ENCODE data around the gene HNRNPK. TPM values are rescaled to one million over a fixed set of nuclear protein-coding genes. Genes with fewer than 3 reads are reported as not detected.

Gene HNRNPK
- total RNA-seq, 1 experiment from 2014 or later, result 485 TPM

DNA sequence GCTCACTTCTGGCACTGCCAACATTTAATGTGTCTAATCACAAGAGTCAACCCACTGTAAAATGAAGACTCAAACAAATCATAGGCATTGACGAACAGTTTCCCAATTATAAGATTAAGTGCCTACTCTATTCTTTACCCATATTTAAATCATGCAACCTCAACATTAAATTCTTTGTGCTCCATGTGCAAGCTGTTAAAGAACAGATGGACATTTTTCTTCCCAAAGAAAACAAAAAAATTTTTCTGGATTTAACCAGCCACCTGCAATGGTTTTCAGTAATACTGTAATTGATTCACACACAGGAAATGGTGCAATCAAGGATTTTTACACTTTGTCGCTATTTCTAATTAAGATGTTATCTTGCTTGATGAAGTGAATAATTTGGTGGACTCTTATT, 3.6 kb downstream of the HNRNPK start:
- no TSS peak for BruUV-seq (replicated peaks)
- Histone ChIP-seq H3K27me3 (replicated peaks; ENCODE audit: control insufficient read depth, insufficient read depth, low read length) (no peaks in the 10 kb centered on the region), H3K4me1 (peaks cover 10% of the 10 kb centered on the region; the same call in 1 of the 2 replicates), H3K9me3 (no peaks in the 10 kb centered on the region), H3K4me3 (ENCODE audit: low read depth, low read length) (no peak overlapping the region), H3K36me3 (ENCODE audit: control insufficient read depth, insufficient read depth, low read length) (no peaks in the 10 kb centered on the region; the same call in none of the 2 replicates)
- intact Hi-C loops (cut with micrococcal nuclease; ENCODE audit: unreplicated experiment), result no loop called here
- Mint-ChIP-seq H3K9me3 (ENCODE audit: unreplicated experiment) (no peaks in the 10 kb centered on the region), H3K36me3 (ENCODE audit: insufficient read depth, unreplicated experiment) (peaks cover 91% of the 10 kb centered on the region), H3K4me1 (ENCODE audit: low read depth, unreplicated experiment) (peaks cover 16% of the 10 kb centered on the region), H3K27ac (ENCODE audit: unreplicated experiment) (no peak overlapping the region), H3K27me3 (ENCODE audit: insufficient read depth, unreplicated experiment) (no peaks in the 10 kb centered on the region), H3K4me3 (ENCODE audit: unreplicated experiment) (no peak overlapping the region)
- CTCF ChIA-PET, result no interaction called here
- POLR2A ChIA-PET, result interaction anchor here (0.6 kb wide), 1 partner anchor 12 kb away, joined by 4 read pairs; no protein-coding TSS in a partner anchor
- TF ChIP-seq, protein P1, sequence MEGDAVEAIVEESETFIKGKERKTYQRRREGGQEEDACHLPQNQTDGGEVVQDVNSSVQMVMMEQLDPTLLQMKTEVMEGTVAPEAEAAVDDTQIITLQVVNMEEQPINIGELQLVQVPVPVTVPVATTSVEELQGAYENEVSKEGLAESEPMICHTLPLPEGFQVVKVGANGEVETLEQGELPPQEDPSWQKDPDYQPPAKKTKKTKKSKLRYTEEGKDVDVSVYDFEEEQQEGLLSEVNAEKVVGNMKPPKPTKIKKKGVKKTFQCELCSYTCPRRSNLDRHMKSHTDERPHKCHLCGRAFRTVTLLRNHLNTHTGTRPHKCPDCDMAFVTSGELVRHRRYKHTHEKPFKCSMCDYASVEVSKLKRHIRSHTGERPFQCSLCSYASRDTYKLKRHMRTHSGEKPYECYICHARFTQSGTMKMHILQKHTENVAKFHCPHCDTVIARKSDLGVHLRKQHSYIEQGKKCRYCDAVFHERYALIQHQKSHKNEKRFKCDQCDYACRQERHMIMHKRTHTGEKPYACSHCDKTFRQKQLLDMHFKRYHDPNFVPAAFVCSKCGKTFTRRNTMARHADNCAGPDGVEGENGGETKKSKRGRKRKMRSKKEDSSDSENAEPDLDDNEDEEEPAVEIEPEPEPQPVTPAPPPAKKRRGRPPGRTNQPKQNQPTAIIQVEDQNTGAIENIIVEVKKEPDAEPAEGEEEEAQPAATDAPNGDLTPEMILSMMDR (IDR thresholded peaks at IDR 0.05; ENCODE audit: insufficient read depth in 1 of 2, low read depth in 1 of 2, low read length in 1 of 2, severe bottlenecking in 1 of 2, unreplicated experiment in 1 of 2), result no peak
- no peak for DNase-seq

GRCh38 chr9:83975300-83975699, 4.7 kb downstream of the HNRNPK start:
- TF ChIP-seq, protein P1 (IDR thresholded peaks at IDR 0.05; ENCODE audit: insufficient read depth in 1 of 2, low read depth in 1 of 2, low read length in 1 of 2, severe bottlenecking in 1 of 2, unreplicated experiment in 1 of 2), result no peak
- H3K9me3 Mint-ChIP-seq (ENCODE audit: unreplicated experiment), result no peaks in the 10 kb centered on the region
- Histone ChIP-seq H3K9me3 (no peaks in the 10 kb centered on the region), H3K36me3 (ENCODE audit: control insufficient read depth, insufficient read depth, low read length) (no peaks in the 10 kb centered on the region; the same call in none of the 2 replicates), H3K27me3 (replicated peaks; ENCODE audit: control insufficient read depth, insufficient read depth, low read length) (no peaks in the 10 kb centered on the region), H3K4me3 (ENCODE audit: low read depth, low read length) (no peak overlapping the region), H3K4me1 (peaks cover 10% of the 10 kb centered on the region; the same call in 1 of the 2 replicates)
- no peaks in the 10 kb centered on the region for H3K27me3 Mint-ChIP-seq (ENCODE audit: insufficient read depth, unreplicated experiment)
- peaks cover 98% of the 10 kb centered on the region for H3K36me3 Mint-ChIP-seq (ENCODE audit: insufficient read depth, unreplicated experiment)
- peaks cover 16% of the 10 kb centered on the region for H3K4me1 Mint-ChIP-seq (ENCODE audit: low read depth, unreplicated experiment)
- intact Hi-C loops (cut with micrococcal nuclease; ENCODE audit: unreplicated experiment), result no loop called here
- H3K27ac Mint-ChIP-seq (ENCODE audit: unreplicated experiment), result peak overlapping the region; percentile 10
- no TSS peak for BruUV-seq (replicated peaks)
- DNase-seq, result no peak
- ChIA-PET POLR2A (no interaction called here), CTCF (no interaction called here)
- no peak overlapping the region for H3K4me3 Mint-ChIP-seq (ENCODE audit: unreplicated experiment)

GRCh38 chr9:83972286-83972685, 7.7 kb downstream of the HNRNPK start:
- H3K36me3 ChIP-seq (ENCODE audit: control insufficient read depth, insufficient read depth, low read length), result no peaks in the 10 kb centered on the region; the same call in none of the 2 replicates
- CTCF ChIA-PET, result no interaction called here

More at GRCh38 chr9:83972286-83972685, 7.7 kb downstream of the HNRNPK start:
- DNase-seq, result no peak
- H3K9me3 Mint-ChIP-seq (ENCODE audit: unreplicated experiment), result no peaks in the 10 kb centered on the region
- no peak overlapping the region for H3K4me3 Mint-ChIP-seq (ENCODE audit: unreplicated experiment)
- TF ChIP-seq, protein P1 (IDR thresholded peaks at IDR 0.05; ENCODE audit: insufficient read depth in 1 of 2, low read depth in 1 of 2, low read length in 1 of 2, severe bottlenecking in 1 of 2, unreplicated experiment in 1 of 2), result no peak
- H3K27me3 Mint-ChIP-seq (ENCODE audit: insufficient read depth, unreplicated experiment), result no peaks in the 10 kb centered on the region
- peaks cover 16% of the 10 kb centered on the region for H3K4me1 Mint-ChIP-seq (ENCODE audit: low read depth, unreplicated experiment)
- POLR2A ChIA-PET, result no interaction called here
- no TSS peak for BruUV-seq (replicated peaks)
- H3K9me3 ChIP-seq, result no peaks in the 10 kb centered on the region
- H3K36me3 Mint-ChIP-seq (ENCODE audit: insufficient read depth, unreplicated experiment), result peaks cover 99% of the 10 kb centered on the region
- H3K4me3 ChIP-seq (ENCODE audit: low read depth, low read length), result no peak overlapping the region
- H3K4me1 ChIP-seq, result peaks cover 5% of the 10 kb centered on the region; the same call in 1 of the 2 replicates
- no peaks in the 10 kb centered on the region for H3K27me3 ChIP-seq (replicated peaks; ENCODE audit: control insufficient read depth, insufficient read depth, low read length)
- no peak overlapping the region for H3K27ac Mint-ChIP-seq (ENCODE audit: unreplicated experiment)
- intact Hi-C loops (cut with micrococcal nuclease; ENCODE audit: unreplicated experiment), result no loop called here

All from Caco-2 (cell line).